Stimulated activated naive CD4-positive, alpha-beta T cell (primary cell): ENCODE results near the gene SLC2A14.
"Not testable (repeated sequence)": the region's sequence is repeated elsewhere in the genome, so short reads cannot be mapped to it uniquely, and the experiment has no call there.

Source experiments
- DNase-seq, 6 experiments: peaks; one replicate each; lab custom pipeline; 2025; lab: John Stamatoyannopoulos, UW

SLC2A14 gene

DNA sequence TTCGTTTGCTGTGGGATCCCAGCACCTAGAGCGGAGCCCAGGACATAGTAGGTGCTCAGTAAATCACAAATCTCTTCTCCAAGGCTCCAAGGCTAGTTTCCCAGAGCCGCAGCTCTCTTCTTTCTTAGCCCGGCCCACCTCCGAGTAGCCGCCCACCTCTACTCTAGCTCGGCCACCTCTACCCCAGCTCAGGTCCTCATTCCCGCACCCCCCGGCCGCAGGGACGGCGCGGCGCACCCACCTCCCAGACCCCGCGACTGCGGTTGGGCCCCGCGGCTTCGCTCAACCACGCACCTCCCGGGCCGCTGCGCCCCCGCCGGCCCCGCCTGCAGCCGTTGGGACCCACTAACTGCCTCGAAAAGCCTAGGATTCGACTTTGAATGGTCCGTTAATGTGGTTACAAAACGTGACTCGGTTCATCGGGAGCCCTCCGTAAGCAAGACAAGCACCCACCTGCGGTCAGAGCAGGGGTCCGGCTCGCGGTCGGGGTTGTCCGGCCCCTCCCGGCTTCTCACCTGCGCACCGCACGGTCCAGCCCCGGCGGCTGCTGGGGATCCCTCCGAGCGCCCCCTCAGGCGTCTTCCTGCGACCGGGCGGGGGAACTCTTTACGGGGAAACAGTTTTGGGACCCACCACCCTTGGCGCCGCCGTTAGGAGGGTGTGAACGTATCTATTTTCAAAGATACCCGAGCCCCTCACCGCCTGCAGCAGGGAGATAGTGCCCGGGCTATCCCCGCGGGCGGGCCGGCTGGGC lies at the start of gene SLC2A14:
Gene SLC2A14 (minus strand): TSS at position 350 of the 754 bp plus-strand sequence. CDS start 3,035 bp downstream, outside the sequence.
- no peak for DNase-seq

DNA sequence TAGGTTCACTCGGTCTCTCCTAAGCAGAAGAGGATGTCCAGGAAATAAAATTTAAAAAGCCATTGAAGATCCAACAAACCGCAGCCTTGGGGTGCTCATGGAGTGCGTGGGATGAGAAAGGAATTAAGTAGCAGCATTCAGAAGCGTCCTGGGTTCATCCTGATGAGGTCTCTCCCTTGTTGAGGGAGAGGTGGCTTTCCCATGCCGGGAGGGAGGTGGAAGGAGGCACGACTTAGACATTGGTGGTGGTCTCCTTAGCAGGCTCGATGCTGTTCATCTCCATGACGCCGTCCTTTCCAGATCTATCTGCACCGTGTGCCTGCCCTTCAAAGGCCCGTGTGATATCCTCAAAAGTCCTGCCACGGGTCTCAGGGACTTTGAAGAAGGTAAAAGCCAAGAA lies 48.5 kb upstream of the SLC2A14 start:
- DNase-seq: not testable (repeated sequence)

DNA sequence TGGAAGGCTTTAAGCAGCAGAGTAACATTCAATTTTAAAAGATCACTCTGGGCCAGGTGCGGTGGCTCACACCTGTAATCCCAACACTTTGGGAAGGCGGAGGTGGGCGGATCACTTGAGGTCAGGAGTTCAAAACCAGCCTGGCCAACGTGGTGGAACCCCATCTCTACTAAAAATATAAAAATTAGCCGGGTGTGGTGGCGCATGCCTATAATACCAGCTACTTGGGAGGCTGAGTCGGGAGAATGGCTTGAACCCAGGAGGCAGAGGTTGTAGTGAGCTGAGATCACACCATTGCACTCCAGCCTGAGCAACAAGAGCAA lies 45.5 kb upstream of the SLC2A14 start:
- DNase-seq: not testable (repeated sequence)

DNA sequence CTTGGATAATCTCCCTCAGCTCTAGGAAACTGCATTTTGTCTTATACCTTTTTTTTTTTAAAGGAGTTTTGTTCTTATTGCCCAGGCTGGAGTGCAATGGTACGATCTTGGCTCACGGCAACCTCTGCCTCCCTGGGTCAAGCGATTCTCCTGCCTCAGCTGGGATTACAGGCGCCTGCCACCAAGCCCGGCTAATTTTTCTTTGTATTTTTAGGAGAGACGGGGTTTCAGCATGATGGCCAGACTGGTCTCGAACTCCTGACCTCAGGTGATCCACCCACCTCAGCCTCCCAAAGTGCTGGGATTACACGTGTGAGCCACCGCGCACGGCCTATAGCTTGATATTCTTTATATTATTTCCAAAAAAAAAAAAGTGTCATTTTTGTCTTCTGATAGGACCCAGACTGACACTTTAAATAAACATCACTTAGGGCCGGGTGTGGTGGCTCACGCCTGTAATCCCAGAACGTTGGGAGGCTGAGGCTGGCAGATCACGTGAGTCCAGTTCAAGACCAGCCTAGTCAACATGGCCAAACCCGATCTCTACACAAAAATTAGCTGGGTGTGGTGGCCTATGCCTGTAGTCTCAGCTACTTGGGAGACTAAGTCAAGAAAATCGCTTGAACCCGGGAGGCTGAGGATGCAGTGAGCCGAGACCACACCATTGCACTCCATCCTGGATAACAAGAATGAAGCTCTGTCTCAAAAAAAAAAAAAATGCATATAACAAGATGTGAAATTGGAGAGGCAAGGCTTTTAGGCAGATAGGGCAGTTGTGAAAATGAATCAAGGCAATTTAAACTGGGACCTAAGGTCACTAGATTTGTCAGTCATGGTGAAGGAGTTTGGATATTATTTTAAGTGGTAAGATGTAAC lies 44.9 kb upstream of the SLC2A14 start:
- no peak for DNase-seq

DNA sequence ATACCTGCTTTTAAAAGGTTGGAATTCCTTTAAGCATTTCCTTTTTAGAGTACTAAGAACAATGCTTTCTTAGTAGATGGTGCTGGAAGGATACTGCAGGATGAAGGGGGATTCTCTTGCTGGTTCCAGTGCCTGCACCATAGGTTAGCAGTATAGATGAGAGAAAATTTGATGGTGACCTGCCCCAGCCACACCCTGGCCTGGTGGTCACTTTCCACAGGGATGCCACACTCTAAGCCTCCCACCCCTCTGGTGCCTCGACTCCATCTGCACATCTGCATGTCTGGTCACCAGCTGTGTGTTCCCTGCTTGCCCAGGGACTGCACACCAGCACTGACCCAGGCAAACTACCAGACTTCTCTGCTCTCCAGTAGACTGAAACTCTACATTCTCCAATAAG lies 44.2 kb upstream of the SLC2A14 start:
- no peak for DNase-seq

DNA sequence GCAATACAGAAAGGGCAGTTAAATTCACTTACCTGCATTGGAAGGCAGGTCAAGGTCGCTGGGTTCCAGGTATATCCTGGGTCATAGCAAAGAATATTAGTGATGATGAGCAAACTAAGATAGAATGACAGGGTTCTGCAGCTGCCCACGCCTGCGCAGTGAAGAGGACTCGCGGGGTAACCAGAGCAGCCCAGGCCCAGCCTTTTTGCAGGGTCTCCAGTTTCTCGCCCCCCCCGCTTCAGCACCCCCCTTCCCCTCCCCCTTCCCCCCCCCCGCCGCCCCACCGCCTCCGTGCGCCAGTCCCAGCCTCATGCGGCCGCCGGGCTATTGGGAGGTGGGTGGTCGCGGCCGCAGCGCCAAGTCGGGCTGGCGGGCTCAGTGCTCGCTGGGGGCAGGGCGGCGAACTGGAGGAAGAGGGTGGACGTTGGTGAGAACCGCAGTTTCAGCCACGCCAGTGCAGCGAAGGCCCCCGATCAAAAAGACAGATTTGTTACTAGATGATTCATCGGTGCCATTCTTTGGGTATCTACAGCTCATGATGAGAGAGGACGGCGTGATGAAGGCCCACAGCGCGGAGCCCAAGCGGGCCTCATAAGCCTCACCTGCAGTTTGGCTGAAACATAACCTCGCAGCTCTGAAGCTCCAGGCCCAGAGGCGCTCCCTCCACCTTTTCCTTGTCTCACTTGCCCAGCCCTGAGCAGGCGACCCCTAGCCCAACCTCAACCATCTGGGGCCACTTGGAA lies 43.1 kb upstream of the SLC2A14 start:
- peak in 1 of 6 experiments; percentile 13 for DNase-seq

DNA sequence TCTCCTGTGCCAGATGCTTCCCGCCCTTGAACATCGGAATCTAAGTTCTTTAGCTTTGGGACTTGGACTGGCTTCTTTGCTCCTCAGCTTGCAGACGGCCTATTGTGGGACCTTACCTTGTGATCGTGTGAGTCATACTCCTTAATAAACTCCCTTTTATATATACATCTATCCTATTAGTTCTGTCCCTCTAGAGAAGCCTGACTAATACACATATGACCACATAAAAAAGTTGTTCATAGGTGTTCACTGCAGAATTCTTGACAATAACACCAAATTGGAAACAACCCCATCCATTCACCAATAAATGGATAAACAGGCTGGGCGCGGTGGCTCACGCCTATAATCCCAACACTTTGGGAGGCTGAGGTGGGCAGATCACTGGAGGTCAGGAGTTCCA lies 37.4 kb upstream of the SLC2A14 start:
- not testable (repeated sequence) for DNase-seq

- DNase-seq: no peak
Observed at GRCh38 chr12:7907009-7907408, 34.3 kb upstream of the SLC2A14 start.

DNA sequence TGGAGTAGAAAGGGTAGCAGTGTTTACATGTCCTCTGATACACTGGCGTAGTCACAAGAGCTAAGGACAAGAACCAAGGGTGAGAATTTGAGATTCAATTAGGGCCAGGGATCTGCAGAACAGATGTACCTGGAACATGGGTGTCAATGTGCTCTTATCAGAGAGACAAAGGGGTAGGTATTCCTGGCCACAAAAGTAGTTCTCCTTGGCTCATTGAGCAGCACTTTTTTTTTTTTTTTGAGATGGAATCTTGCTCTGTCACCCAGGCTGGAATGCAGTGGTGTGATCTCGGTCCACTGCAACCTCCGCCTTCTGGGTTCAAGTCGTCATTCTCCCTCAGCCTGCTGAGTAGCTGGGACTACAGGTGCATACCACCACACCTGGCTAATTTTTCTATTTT lies 33.6 kb upstream of the SLC2A14 start:
- DNase-seq: not testable (repeated sequence)

DNA sequence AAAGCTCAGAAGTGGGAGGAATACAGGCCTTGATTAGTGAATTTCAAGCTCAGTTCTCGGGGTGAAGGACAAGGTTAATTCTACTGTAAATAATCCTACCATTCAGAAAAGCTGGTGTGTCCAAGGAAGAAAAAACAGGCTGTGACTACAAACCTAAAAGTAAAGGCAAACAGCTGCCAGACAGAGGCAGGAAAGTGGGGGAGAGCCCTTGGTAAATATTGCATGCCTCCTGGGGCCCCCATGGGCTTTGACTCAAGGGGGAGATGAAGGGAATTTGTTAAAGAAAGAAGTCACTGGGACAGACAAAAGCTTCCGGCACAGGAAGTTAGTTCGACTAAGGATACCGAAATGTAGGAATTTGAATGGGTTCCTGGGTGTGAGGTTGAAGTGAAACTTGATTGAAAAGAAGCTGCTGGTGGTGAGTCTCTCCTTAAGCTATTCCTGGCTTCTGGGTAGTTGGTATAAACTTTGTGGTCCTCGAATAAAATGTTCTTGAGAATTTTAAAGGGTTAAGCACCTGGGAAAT lies 32.9 kb upstream of the SLC2A14 start:
- not testable (repeated sequence) for DNase-seq

- no peak for DNase-seq
Observed at GRCh38 chr12:7905071-7905470, 32.4 kb upstream of the SLC2A14 start.

DNA sequence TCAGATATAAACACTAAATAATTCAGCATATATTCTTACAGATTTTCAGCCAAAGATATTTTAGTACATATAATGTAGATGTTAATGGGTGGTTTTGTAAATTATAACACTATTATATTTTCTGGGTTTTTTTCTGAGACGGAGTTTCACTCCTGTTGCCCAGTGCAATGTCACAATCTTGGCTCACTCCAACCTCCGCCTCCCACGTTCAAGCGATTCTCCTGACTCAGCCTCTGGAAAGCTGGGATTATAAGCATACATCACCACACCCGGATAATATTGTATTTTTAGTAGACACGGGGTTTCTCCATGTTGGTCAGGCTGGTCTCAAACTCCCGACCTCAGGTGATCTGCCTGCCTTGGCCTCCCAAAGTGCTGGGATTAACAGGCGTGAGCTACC lies 29.7 kb upstream of the SLC2A14 start:
- not testable (repeated sequence) for DNase-seq

GRCh38 chr12:7899755-7900154 lies 27.0 kb upstream of the SLC2A14 start:
- no peak for DNase-seq

- DNase-seq: not testable (repeated sequence)
Observed at GRCh38 chr12:7896726-7897125, 24.0 kb upstream of the SLC2A14 start.

DNA sequence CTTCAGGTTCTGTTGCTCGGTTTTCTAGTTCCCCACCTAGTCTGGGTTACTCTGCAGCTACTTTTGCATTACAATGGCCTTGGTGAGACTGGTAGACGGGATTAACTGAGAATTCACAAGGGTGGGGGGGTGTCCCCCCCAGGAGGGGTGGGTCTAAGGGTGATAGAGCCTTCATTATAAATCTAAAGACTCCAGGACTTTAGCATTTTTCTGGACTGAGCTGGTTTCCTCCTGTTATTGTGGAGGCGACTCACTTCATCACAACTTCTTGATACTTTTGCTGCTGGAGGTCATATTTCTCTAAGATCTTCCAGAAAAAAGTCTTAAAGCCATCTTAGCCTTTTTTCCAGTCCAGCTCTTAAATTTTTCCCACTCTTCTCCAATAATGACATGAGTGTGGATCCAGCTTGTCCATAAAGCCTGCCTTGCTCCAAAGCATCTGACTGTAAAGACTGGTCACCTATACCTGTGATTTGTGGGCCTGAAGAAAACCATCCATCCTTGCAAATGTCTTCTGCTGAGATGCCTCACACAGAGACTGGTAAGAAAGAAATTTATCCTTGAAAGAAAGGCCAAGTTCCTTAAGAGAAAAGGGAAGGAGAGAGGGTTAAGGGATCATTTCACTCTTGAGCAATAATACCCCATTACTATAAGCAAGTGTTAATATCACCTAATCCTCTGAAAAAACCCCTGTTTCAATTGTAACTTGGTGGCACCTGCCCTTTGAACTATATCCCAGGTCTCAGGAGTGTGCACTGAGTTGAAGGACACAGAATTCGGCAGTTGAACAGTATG lies 19.7 kb upstream of the SLC2A14 start:
- DNase-seq: no peak

DNA sequence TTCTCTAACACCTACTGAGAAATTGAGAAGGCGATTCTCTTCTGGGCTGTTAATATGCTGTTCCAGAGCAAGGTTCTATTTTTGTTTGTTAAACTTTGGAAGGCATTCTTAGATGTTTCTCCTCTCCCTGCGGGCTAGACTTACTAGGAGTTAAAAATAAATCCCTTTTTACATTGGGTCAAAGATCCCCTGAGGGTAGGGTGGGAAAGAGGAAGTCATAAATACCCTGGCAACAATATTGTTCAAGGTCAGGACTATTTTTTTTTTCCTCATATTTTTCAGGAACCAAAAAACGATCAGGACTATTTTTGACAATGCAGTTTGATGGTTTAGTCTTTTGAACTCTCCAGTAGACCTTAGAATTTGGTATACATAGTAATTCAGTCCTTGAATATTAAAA lies 12.0 kb upstream of the SLC2A14 start:
- no peak for DNase-seq

DNA sequence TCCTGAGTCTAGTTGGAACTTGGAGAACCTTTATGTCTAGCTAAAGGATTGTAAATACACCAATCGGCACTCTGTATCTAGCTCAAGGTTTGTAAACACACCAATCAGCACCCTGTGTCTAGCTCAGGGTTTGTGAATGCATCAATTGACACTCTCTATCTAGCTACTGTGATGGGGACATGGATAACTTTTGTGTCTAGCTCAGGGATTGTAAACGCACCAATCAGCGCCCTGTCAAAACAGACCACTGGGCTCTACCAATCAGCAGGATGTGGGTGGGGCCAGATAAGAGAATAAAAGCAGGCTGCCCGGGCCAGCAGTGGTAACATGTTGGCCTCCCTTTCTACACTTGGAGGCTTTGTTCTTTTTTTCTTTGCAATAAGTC lies 9.0 kb upstream of the SLC2A14 start:
- DNase-seq: not testable (repeated sequence)

DNA sequence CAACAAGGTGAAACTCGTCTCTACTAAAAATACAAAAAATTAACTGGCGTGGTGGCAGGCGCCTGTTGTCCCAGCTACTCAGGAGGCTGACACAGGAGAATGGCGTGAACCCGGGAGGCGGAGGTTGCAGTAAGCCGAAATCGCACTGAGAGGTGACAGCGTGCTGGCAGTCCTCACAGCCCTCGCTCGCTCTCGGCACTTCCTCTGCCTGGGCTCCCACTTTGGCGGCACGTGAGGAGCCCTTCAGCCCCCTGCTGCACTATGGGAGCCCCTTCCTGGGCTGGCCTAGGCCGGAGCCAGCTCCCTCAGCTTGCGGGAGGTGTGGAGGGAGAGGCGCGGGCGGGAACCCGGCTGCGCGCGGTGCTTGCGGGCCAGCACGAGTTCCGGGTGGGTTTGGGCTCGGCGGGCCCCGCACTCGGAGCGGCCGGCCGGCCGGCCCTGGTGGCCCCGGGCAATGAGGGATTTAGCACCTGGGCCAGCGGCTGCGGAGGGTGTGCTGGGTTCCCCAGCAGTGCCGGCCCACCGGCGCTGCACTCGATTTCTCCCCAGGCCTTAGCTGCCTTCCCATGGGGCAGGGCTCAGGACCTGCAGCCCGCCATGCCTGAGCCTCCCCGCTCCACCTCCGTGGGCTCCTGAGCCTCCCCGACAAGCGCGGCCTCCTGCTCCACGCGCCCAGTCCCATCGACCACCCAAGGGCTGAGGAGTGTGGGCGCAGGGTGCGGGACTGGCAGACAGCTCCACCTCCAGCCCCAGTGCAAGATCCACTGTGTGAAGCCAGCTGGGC lies 8.4 kb upstream of the SLC2A14 start:
- not testable (repeated sequence) for DNase-seq

GRCh38 chr12:7879246-7879645 lies 6.5 kb upstream of the SLC2A14 start:
- no peak for DNase-seq

GRCh38 chr12:7877420-7877819 lies 4.7 kb upstream of the SLC2A14 start:
- DNase-seq: no peak

DNA sequence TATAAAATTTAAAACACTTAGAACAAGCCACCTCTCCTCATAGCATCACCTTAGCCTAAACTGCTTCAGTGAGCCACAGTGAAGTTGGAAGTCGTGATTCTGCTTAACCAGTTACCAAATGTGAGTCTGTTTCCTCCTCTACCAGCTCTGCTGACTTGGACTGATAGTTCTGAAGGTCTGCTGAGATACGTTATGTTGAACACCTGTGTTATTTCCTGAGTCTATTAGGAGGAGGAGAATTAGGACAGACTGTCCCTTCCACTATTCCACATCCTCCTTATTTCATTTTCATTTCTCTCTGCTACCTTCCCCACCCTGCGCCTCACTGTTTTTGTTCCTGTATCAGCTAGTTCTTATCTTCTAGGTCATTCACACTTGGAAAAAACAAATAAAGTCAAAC lies 2.4 kb downstream of the SLC2A14 start:
- no peak for DNase-seq
